SU-DHL-6 (cell line): ENCODE measurements around the gene CHRNB1.

Source experiments
- H2AFZ ChIP-seq: fragments of 200-600 bp; sonication (generic); 2 replicates; pipeline ENCODE4 v1.6.1; 2014; ENCODE audit warnings: low read depth, mild to moderate bottlenecking, moderate library complexity, mixed read lengths, antibody characterized with exemption, low read length; ENCODE audit not compliant: severe bottlenecking
- H3F3A ChIP-seq: fragments of 200-600 bp; shearing (Covaris generic); 2 replicates; pipeline ENCODE4 v1.6.0; 2016; ENCODE audit warnings: antibody characterized with exemption, mild to moderate bottlenecking; ENCODE audit not compliant: insufficient read depth
- H3K27ac ChIP-seq: fragments of 200-600 bp; sonication (generic); 2 replicates; pipeline ENCODE4 v1.5.1; 2016; ENCODE audit warnings: low read depth, mild to moderate bottlenecking, low read length, moderate library complexity, mixed read lengths
- H3K27me3 ChIP-seq: fragments of 200-600 bp; sonication (generic), shearing (Covaris generic); 2 replicates; pipeline ENCODE4 v1.6.0; 2014; ENCODE audit warnings: mild to moderate bottlenecking, low read length
- H3K36me3 ChIP-seq: fragments of 200-600 bp; sonication (generic); 2 replicates; pipeline ENCODE4 v1.6.1; 2014; ENCODE audit warnings: mild to moderate bottlenecking, low read length, mixed read lengths
- H3K4me2 ChIP-seq: fragments of 300-600, 200-600 bp; shearing (Covaris generic), sonication (generic); 2 replicates; pipeline ENCODE4 v1.6.0; 2014; ENCODE audit warnings: low read length, low read depth, mild to moderate bottlenecking; ENCODE audit not compliant: poor library complexity, severe bottlenecking
- H3K4me3 ChIP-seq: fragments of 200-600 bp; sonication (generic); 2 replicates; pipeline ENCODE4 v1.5.1; 2014; ENCODE audit warnings: antibody characterized with exemption, low read length, mild to moderate bottlenecking, mixed read lengths; ENCODE audit not compliant: insufficient read depth, poor library complexity, severe bottlenecking
- H3K79me2 ChIP-seq: fragments of 200-600 bp; sonication (generic); 2 replicates; pipeline ENCODE4 v1.6.1; 2014; ENCODE audit warnings: mild to moderate bottlenecking, low read length, moderate library complexity; ENCODE audit not compliant: insufficient read depth
- H3K9ac ChIP-seq: fragments of 200-600 bp; sonication (generic); 2 replicates; pipeline ENCODE4 v1.7.0; 2014; ENCODE audit warnings: mild to moderate bottlenecking, low read length
- H3K9me2 ChIP-seq: fragments of 200-600 bp; sonication (generic); replicated peaks from 2 replicates; pipeline ENCODE4 v1.6.1; 2014; ENCODE audit warnings: low read length; ENCODE audit not compliant: insufficient read depth
- H3K9me3 ChIP-seq: fragments of 200-600 bp; sonication (generic); 2 replicates; pipeline ENCODE4 v1.6.1; 2014; ENCODE audit warnings: low read length, mixed read lengths; ENCODE audit not compliant: insufficient read depth
- H4K20me1 ChIP-seq: fragments of 200-600 bp; sonication (generic); 2 replicates; pipeline ENCODE4 v1.6.1; 2014; ENCODE audit warnings: low read depth, mild to moderate bottlenecking, antibody characterized with exemption, low read length, moderate library complexity, mixed read lengths
- CTCF ChIP-seq: fragments of 200-600 bp; sonication (generic); IDR thresholded peaks from one replicate; pipeline ENCODE4 v1.5.1; 2017; ENCODE audit warnings: antibody characterized with exemption, mild to moderate bottlenecking, low read length, moderate library complexity; ENCODE audit not compliant: insufficient read depth, poor library complexity, severe bottlenecking
- EZH2phosphoT487 ChIP-seq: fragments of 200-600 bp; sonication (generic), shearing (Covaris generic); conservative IDR thresholded peaks from 2 replicates; pipeline ENCODE4 v1.6.1; 2018; ENCODE audit warnings: mild to moderate bottlenecking, antibody characterized with exemption, low read length, moderate library complexity, mixed read lengths

The CHRNB1 gene

GRCh38 chr17:7418472-7419152, 26.2 kb upstream of the CHRNB1 start:
- Histone ChIP-seq H3K4me3 (no peak overlapping the region), H3K79me2 (no peaks in the 10 kb centered on the region), H3K27me3 (no peaks in the 10 kb centered on the region), H3K9me2 (no peaks in the 10 kb centered on the region), H3K36me3 (no peaks in the 10 kb centered on the region), H3K4me2 (no peak overlapping the region), H4K20me1 (no peaks in the 10 kb centered on the region), H2AFZ (no peak overlapping the region), H3K9me3 (no peaks in the 10 kb centered on the region), H3K9ac (no peak overlapping the region), H3K27ac (no peak overlapping the region), H3F3A (no peaks in the 10 kb centered on the region)
- no peak for TF ChIP-seq CTCF
- TF ChIP-seq EZH2phosphoT487: no peak

GRCh38 chr17:7419819-7420610, 24.8 kb upstream of the CHRNB1 start, which contains the start of gene SPEM1:
SPEM1 (plus strand) TSS chr17:7420324; CDS start chr17:7420385, 61 bp downstream.
- no peaks in the 10 kb centered on the region for H3K9me3 ChIP-seq
- TF ChIP-seq EZH2phosphoT487: no peak
- no peak for TF ChIP-seq CTCF

GRCh38 chr17:7421186-7421585, 23.7 kb upstream of the CHRNB1 start:
- H3K9me2 ChIP-seq: no peaks in the 10 kb centered on the region
- no peaks in the 10 kb centered on the region for H3K27me3 ChIP-seq
- no peak overlapping the region for H3K4me3 ChIP-seq
- H3K79me2 ChIP-seq: no peaks in the 10 kb centered on the region
- no peak overlapping the region for H3K4me2 ChIP-seq
- H4K20me1 ChIP-seq: no peaks in the 10 kb centered on the region
- H3K36me3 ChIP-seq: no peaks in the 10 kb centered on the region
- no peak overlapping the region for H3K9ac ChIP-seq
- no peak for TF ChIP-seq CTCF
- TF ChIP-seq EZH2phosphoT487: no peak
- H3K9me3 ChIP-seq: no peaks in the 10 kb centered on the region
- no peak overlapping the region for H2AFZ ChIP-seq
- no peak overlapping the region for H3K27ac ChIP-seq
- H3F3A ChIP-seq: no peaks in the 10 kb centered on the region

More at GRCh38 chr17:7419819-7420610, 24.8 kb upstream of the CHRNB1 start, which contains the start of gene SPEM1:
- Histone ChIP-seq H3K79me2 (no peaks in the 10 kb centered on the region), H4K20me1 (no peaks in the 10 kb centered on the region), H3K27me3 (no peaks in the 10 kb centered on the region), H3F3A (no peaks in the 10 kb centered on the region), H3K36me3 (no peaks in the 10 kb centered on the region), H3K9me2 (no peaks in the 10 kb centered on the region), H3K4me3 (no peak within 1 kb of the TSS), H2AFZ (no peak within 1 kb of the TSS), H3K4me2 (no peak within 1 kb of the TSS), H3K9ac (no peak within 1 kb of the TSS), H3K27ac (no peak within 1 kb of the TSS)
